GM19438 (cell line): Measurements from ENCODE around the gene TMEM143.
"Not testable (repeated sequence)": the region's sequence is repeated elsewhere in the genome, so short reads cannot be mapped to it uniquely, and the experiment has no call there.

Experiments used
- ATAC-seq: cut with Tn5 transposase; IDR thresholded peaks from one replicate; pipeline ENCODE4 v1.9.1; 2021; ENCODE audit warnings: low read depth; ENCODE audit not compliant: unreplicated experiment

The TMEM143 gene

GRCh38 chr19:48332662-48333466 lies 30.9 kb downstream of the TMEM143 start:
- peak; percentile 56 for ATAC-seq

- no peak for ATAC-seq
Observed at GRCh38 chr19:48332351-48332661, 31.4 kb downstream of the TMEM143 start.

GRCh38 chr19:48330012-48330681 lies 33.6 kb downstream of the TMEM143 start:
- no peak for ATAC-seq

GRCh38 chr19:48329167-48329891 lies 34.4 kb downstream of the TMEM143 start:
- no peak for ATAC-seq

GRCh38 chr19:48325265-48325910 lies 38.4 kb downstream of the TMEM143 start, which contains the start of gene EMP3:
TSS of gene EMP3 (plus strand) at chr19:48325552. CDS start at chr19:48326845, 1,293 bp downstream.
- no peak for ATAC-seq

- peak; percentile 62 for ATAC-seq
Observed at GRCh38 chr19:48321622-48322591, 41.8 kb downstream of the TMEM143 start.

- no peak for ATAC-seq
Observed at GRCh38 chr19:48321372-48321621, 42.4 kb downstream of the TMEM143 start.

- no peak for ATAC-seq
Observed at GRCh38 chr19:48319647-48320541, 43.8 kb downstream of the TMEM143 start.

- no peak for ATAC-seq
Observed at GRCh38 chr19:48318286-48318987, 45.3 kb downstream of the TMEM143 start.

GRCh38 chr19:48317708-48317960 lies 46.1 kb downstream of the TMEM143 start:
- ATAC-seq = not testable (repeated sequence)

GRCh38 chr19:48315712-48316111 lies 48.0 kb downstream of the TMEM143 start:
- ATAC-seq = no peak

GRCh38 chr19:48311384-48311783 lies 52.4 kb downstream of the TMEM143 start:
- no peak for ATAC-seq

- no peak for ATAC-seq
Observed at GRCh38 chr19:48310227-48310626, 53.5 kb downstream of the TMEM143 start.

GRCh38 chr19:48309731-48310130 lies 54.0 kb downstream of the TMEM143 start:
- not testable (repeated sequence) for ATAC-seq

- ATAC-seq = no peak
Observed at GRCh38 chr19:48308631-48309586, 54.8 kb downstream of the TMEM143 start.

GRCh38 chr19:48303866-48304265 lies 59.9 kb downstream of the TMEM143 start:
- no peak for ATAC-seq

GRCh38 chr19:48303367-48303766 lies 60.4 kb downstream of the TMEM143 start:
- no peak for ATAC-seq

- ATAC-seq = no peak
Observed at GRCh38 chr19:48302600-48302959, 61.2 kb downstream of the TMEM143 start.
